ENCODE measurements around the gene RBMS2.

The RBMS2 gene

DNA sequence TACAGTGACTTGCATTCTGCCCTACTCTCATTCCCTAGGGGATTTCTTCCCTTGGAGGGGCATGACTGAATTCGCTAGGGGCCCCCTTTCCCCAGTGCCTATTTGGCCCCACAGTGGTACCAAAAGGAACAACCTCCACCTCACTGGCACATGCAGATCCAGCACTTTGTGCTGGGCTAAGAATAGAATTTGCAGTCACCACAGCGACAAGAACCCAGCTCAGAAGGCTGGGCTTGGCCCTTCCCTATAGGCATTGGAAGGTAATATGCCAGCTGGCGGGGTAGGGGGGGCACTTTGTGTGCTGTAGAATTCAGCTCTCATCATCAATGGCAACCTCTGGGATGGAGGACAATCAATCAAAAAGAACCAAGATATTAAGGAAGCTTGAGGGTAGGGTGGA is 94.6 kb downstream of the RBMS2 start:
- Histone ChIP-seq H4K20me1 (ENCODE audit: insufficient read depth, low read length) (no peaks in the 10 kb centered on the region), H3K9me3 (ENCODE audit: low read length) (no peaks in the 10 kb centered on the region), H2AFZ (ENCODE audit: low read length) (no peak overlapping the region), H3K27ac (ENCODE audit: low read depth, low read length, poor library complexity, severe bottlenecking) (no peak overlapping the region), H3K79me2 (ENCODE audit: insufficient read depth, low read length) (peaks cover 25% of the 10 kb centered on the region), H3K36me3 (ENCODE audit: insufficient read depth, low read length) (peaks cover 96% of the 10 kb centered on the region), H3F3A (ENCODE audit: insufficient read depth, low read length) (no peaks in the 10 kb centered on the region), H3K27me3 (ENCODE audit: insufficient read depth, low read length) (no peaks in the 10 kb centered on the region), H3K4me1 (ENCODE audit: insufficient read depth, low read length, severe bottlenecking) (no peaks in the 10 kb centered on the region), H3K9ac (ENCODE audit: low read length) (no peak overlapping the region), H3K4me2 (ENCODE audit: low read length) (no peak overlapping the region), H3K4me3 (ENCODE audit: low read depth, low read length, poor library complexity, severe bottlenecking) (no peak overlapping the region), H3K9me2 (ENCODE audit: low read depth, low read length) (no peaks in the 10 kb centered on the region)
- TF ChIP-seq, protein P1, sequence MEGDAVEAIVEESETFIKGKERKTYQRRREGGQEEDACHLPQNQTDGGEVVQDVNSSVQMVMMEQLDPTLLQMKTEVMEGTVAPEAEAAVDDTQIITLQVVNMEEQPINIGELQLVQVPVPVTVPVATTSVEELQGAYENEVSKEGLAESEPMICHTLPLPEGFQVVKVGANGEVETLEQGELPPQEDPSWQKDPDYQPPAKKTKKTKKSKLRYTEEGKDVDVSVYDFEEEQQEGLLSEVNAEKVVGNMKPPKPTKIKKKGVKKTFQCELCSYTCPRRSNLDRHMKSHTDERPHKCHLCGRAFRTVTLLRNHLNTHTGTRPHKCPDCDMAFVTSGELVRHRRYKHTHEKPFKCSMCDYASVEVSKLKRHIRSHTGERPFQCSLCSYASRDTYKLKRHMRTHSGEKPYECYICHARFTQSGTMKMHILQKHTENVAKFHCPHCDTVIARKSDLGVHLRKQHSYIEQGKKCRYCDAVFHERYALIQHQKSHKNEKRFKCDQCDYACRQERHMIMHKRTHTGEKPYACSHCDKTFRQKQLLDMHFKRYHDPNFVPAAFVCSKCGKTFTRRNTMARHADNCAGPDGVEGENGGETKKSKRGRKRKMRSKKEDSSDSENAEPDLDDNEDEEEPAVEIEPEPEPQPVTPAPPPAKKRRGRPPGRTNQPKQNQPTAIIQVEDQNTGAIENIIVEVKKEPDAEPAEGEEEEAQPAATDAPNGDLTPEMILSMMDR (IDR thresholded peaks at IDR 0.05; ENCODE audit: low read length) = no peak
- TF ChIP-seq EZH2 (IDR thresholded peaks at IDR 0.05; ENCODE audit: borderline replicate concordance, low read length) = no peak

DNA sequence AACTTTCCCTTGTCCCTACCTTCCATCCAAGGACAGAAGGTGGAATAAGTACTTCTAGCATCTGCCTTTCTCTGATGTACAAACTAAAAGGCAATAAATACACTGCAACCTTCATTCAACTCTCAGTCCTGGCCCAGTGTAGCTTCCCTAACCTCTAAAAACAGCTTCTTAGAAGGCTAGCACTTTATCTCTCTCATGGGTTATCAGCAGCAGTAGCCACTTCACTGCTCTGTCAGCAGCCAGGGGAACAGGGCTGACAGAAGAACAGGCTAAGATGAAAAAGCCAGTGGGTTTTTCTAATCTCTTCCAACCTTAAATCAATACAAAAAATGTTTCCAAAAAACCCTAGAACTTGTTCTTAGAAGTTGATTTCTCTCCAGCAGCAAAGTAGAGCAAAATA is 95.3 kb downstream of the RBMS2 start:
- no peaks in the 10 kb centered on the region for H3F3A ChIP-seq (ENCODE audit: insufficient read depth, low read length)
- H3K4me3 ChIP-seq (ENCODE audit: low read depth, low read length, poor library complexity, severe bottlenecking) = no peak overlapping the region
- H3K4me1 ChIP-seq (ENCODE audit: insufficient read depth, low read length, severe bottlenecking) = no peaks in the 10 kb centered on the region
- H3K4me2 ChIP-seq (ENCODE audit: low read length) = no peak overlapping the region
- no peak overlapping the region for H3K9ac ChIP-seq (ENCODE audit: low read length)
- no peak overlapping the region for H3K27ac ChIP-seq (ENCODE audit: low read depth, low read length, poor library complexity, severe bottlenecking)
- no peak for TF ChIP-seq EZH2 (IDR thresholded peaks at IDR 0.05; ENCODE audit: borderline replicate concordance, low read length)
- TF ChIP-seq, protein P1 (IDR thresholded peaks at IDR 0.05; ENCODE audit: low read length) = no peak
- H3K79me2 ChIP-seq (ENCODE audit: insufficient read depth, low read length) = peaks cover 31% of the 10 kb centered on the region
- no peaks in the 10 kb centered on the region for H4K20me1 ChIP-seq (ENCODE audit: insufficient read depth, low read length)
- peaks cover 94% of the 10 kb centered on the region for H3K36me3 ChIP-seq (ENCODE audit: insufficient read depth, low read length)
- no peak overlapping the region for H2AFZ ChIP-seq (ENCODE audit: low read length)
- H3K9me3 ChIP-seq (ENCODE audit: low read length) = no peaks in the 10 kb centered on the region
- H3K9me2 ChIP-seq (ENCODE audit: low read depth, low read length) = no peaks in the 10 kb centered on the region
- no peaks in the 10 kb centered on the region for H3K27me3 ChIP-seq (ENCODE audit: insufficient read depth, low read length)

DNA sequence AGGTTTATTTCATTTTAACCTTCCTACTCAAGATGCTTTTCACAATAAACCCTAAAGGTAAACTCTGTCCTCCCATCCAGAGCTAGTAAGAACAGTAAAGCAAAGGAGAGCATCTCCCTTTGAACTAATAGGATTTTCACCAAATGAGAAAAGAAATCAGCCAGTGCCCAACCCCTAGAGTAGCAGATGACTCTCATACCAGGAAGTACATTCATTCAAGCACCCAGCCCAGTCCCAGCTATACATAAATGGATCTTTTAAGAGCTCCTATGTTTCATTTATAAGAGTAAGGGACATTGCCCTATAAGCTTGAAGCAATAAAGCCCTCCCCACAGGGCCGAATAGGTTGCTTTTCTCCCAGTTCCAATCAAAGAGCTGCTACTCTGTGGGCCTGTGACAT is 100.9 kb downstream of the RBMS2 start:
- H3K9me3 ChIP-seq (ENCODE audit: low read length) = no peaks in the 10 kb centered on the region
- H3F3A ChIP-seq (ENCODE audit: insufficient read depth, low read length) = no peaks in the 10 kb centered on the region
- no peaks in the 10 kb centered on the region for H3K9me2 ChIP-seq (ENCODE audit: low read depth, low read length)
- peaks cover 74% of the 10 kb centered on the region for H3K36me3 ChIP-seq (ENCODE audit: insufficient read depth, low read length)
- peaks cover 2% of the 10 kb centered on the region; the same call in 1 of the 2 replicates for H4K20me1 ChIP-seq (ENCODE audit: insufficient read depth, low read length)
- H3K4me1 ChIP-seq (ENCODE audit: insufficient read depth, low read length, severe bottlenecking) = peaks cover 24% of the 10 kb centered on the region
- TF ChIP-seq, protein P1 (IDR thresholded peaks at IDR 0.05; ENCODE audit: low read length) = no peak
- no peak for TF ChIP-seq EZH2 (IDR thresholded peaks at IDR 0.05; ENCODE audit: borderline replicate concordance, low read length)
- H3K9ac ChIP-seq (ENCODE audit: low read length) = no peak overlapping the region
- H2AFZ ChIP-seq (ENCODE audit: low read length) = no peak overlapping the region
- H3K4me2 ChIP-seq (ENCODE audit: low read length) = no peak overlapping the region
- H3K27me3 ChIP-seq (ENCODE audit: insufficient read depth, low read length) = no peaks in the 10 kb centered on the region
- H3K4me3 ChIP-seq (ENCODE audit: low read depth, low read length, poor library complexity, severe bottlenecking) = no peak overlapping the region
- peaks cover 83% of the 10 kb centered on the region for H3K79me2 ChIP-seq (ENCODE audit: insufficient read depth, low read length)
- H3K27ac ChIP-seq (ENCODE audit: low read depth, low read length, poor library complexity, severe bottlenecking) = no peak overlapping the region
